ENCODE results near the gene SLC25A19.
A peak's percentile ranks its signal among the peaks of the same experiment; 100 is the strongest.

The SLC25A19 gene

GRCh38 chr17:75241502-75241901 lies 47.7 kb downstream of the SLC25A19 start:
- no peak for DNase-seq (ENCODE audit: low spot score)

- no peak for DNase-seq (ENCODE audit: low spot score)
Measured at GRCh38 chr17:75241143-75241430, 48.1 kb downstream of the SLC25A19 start.

GRCh38 chr17:75240394-75241142 lies 48.7 kb downstream of the SLC25A19 start:
- peak; percentile 45 for DNase-seq (ENCODE audit: low spot score)

- no peak for DNase-seq (ENCODE audit: low spot score)
Measured at GRCh38 chr17:75239778-75240393, 49.3 kb downstream of the SLC25A19 start.

- no peak for DNase-seq (ENCODE audit: low spot score)
Measured at GRCh38 chr17:75239214-75239613, 50.0 kb downstream of the SLC25A19 start.

GRCh38 chr17:75238684-75239191 lies 50.5 kb downstream of the SLC25A19 start:
- DNase-seq (ENCODE audit: low spot score): peak; percentile 74

GRCh38 chr17:75238020-75238580 lies 51.1 kb downstream of the SLC25A19 start:
- no peak for DNase-seq (ENCODE audit: low spot score)

- DNase-seq (ENCODE audit: low spot score): no peak
Measured at GRCh38 chr17:75237100-75238014, 51.9 kb downstream of the SLC25A19 start.

GRCh38 chr17:75232786-75233185 lies 56.4 kb downstream of the SLC25A19 start:
- DNase-seq (ENCODE audit: low spot score): no peak

GRCh38 chr17:75231741-75232464 lies 57.3 kb downstream of the SLC25A19 start:
- no peak for DNase-seq (ENCODE audit: low spot score)

- no peak for DNase-seq (ENCODE audit: low spot score)
Measured at GRCh38 chr17:75231071-75231470, 58.2 kb downstream of the SLC25A19 start.

- no peak for DNase-seq (ENCODE audit: low spot score)
Measured at GRCh38 chr17:75228847-75229246, 60.4 kb downstream of the SLC25A19 start.

GRCh38 chr17:75228305-75228704 lies 60.9 kb downstream of the SLC25A19 start:
- DNase-seq (ENCODE audit: low spot score): no peak

- no peak for DNase-seq (ENCODE audit: low spot score)
Measured at GRCh38 chr17:75227729-75228128, 61.5 kb downstream of the SLC25A19 start.

- no peak for DNase-seq (ENCODE audit: low spot score)
Measured at GRCh38 chr17:75225016-75225415, 64.2 kb downstream of the SLC25A19 start.

Data from kidney tubule cell (primary cell).